ENCODE data around the gene SMIM22.

- no peak for TF ChIP-seq CTCF (IDR thresholded peaks at IDR 0.05)
- TF ChIP-seq RAD21 (conservative IDR thresholded peaks at IDR 0.05 in 1 of 2, IDR thresholded peaks at IDR 0.05 in 1 of 2), result no peak
- no peak for TF ChIP-seq SMC3 (IDR thresholded peaks at IDR 0.05)
- no peak for TF ChIP-seq CHD2 (IDR thresholded peaks at IDR 0.05; ENCODE audit: low read length, partially characterized antibody)
- TF ChIP-seq BCL3 (IDR thresholded peaks at IDR 0.05), result no peak
- TF ChIP-seq HMGXB4 (CRISPR knock-in tag; IDR thresholded peaks at IDR 0.05; ENCODE audit: borderline replicate concordance), result no peak
Observed at GRCh38 chr16:4788910-4789309, 6.3 kb upstream of the SMIM22 start.
